Panc1 (cell line): ENCODE data around the gene LGALS4.
A peak's percentile ranks its signal among the peaks of the same experiment; 100 is the strongest.

Experiments
- CTCF ChIP-seq: fragments of 450-650 bp; IDR thresholded peaks from 2 replicates; pipeline ENCODE4 v1.5.1; 2017; ENCODE audit warnings: mild to moderate bottlenecking
- POLR2AphosphoS5 ChIP-seq: IDR thresholded peaks from 2 replicates; pipeline ENCODE4 v1.6.1; 2012; ENCODE audit warnings: mild to moderate bottlenecking, low read depth, low read length, moderate library complexity
- TF ChIP-seq, protein P1 (sequence below), 2 experiments: IDR thresholded peaks; 2 replicates each; pipeline ENCODE4 v1.6.1; 2011 to 2012; ENCODE audit warnings: low read depth in 2 of 2, control low read depth in 1 of 2, low read length in 1 of 2, mild to moderate bottlenecking in 1 of 2, moderate library complexity in 1 of 2; ENCODE audit not compliant: insufficient read depth in 1 of 2

DNA sequence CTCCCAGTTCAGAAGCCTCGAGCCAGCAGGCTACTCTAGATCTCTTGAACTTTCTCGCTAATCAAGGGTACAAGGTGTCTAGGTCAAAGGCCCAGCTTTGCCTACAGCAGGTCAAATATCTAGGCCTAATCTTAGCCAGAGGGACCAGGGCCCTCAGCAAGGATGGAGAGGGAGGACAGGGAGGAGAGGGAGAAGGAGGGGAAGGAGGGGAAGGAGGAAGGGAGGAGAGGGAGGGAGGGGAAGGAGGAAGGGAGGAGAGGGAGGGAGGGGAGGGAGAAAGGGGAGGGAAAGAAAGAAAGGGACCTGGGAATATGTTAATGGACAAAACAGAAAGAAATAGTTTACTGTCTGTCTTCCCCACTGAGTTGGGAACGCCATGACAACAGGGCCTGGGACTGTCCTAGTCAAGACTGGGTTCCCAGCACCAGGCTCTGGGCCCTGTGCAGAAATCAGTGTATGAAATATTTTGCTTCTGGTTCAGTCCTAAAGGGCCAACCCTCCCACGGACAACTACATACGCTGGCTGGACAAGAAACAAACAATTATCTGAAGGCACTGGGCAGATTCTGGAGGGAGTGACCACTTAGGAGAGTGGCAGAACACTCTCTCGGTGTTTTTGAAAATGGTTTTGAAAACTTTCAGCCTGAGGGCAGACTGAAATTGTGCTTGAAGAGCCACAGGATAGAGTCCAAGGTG, 14.3 kb upstream of the LGALS4 start:
- no peak for TF ChIP-seq CTCF
- peak; percentile 65; the same call in 1 of the 2 replicates for TF ChIP-seq POLR2AphosphoS5
- TF ChIP-seq, protein P1, sequence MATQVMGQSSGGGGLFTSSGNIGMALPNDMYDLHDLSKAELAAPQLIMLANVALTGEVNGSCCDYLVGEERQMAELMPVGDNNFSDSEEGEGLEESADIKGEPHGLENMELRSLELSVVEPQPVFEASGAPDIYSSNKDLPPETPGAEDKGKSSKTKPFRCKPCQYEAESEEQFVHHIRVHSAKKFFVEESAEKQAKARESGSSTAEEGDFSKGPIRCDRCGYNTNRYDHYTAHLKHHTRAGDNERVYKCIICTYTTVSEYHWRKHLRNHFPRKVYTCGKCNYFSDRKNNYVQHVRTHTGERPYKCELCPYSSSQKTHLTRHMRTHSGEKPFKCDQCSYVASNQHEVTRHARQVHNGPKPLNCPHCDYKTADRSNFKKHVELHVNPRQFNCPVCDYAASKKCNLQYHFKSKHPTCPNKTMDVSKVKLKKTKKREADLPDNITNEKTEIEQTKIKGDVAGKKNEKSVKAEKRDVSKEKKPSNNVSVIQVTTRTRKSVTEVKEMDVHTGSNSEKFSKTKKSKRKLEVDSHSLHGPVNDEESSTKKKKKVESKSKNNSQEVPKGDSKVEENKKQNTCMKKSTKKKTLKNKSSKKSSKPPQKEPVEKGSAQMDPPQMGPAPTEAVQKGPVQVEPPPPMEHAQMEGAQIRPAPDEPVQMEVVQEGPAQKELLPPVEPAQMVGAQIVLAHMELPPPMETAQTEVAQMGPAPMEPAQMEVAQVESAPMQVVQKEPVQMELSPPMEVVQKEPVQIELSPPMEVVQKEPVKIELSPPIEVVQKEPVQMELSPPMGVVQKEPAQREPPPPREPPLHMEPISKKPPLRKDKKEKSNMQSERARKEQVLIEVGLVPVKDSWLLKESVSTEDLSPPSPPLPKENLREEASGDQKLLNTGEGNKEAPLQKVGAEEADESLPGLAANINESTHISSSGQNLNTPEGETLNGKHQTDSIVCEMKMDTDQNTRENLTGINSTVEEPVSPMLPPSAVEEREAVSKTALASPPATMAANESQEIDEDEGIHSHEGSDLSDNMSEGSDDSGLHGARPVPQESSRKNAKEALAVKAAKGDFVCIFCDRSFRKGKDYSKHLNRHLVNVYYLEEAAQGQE (IDR thresholded peaks at IDR 0.05; ENCODE audit: insufficient read depth in 1 of 2, low read depth in 2 of 2, low read length in 1 of 2): no peak
